Uterus (tissue), 2 donors: ENCODE data around the gene GABRB1.

ENCODE experiments used
- CTCF ChIP-seq, 4 experiments: fragments of 200-600 bp in 2 of 4; fragments of 450-650 bp in 2 of 4; sonication (generic) in 2 of 4; IDR thresholded peaks; one replicate each; pipeline ENCODE4 v1.5.1; 2016 to 2019; ENCODE audit warnings: antibody characterized with exemption in 4 of 4, mild to moderate bottlenecking in 2 of 4, moderate library complexity in 1 of 4
- POLR2A ChIP-seq, 2 donors: fragments of 450-650 bp; IDR thresholded peaks; one replicate each; pipeline ENCODE4 v1.6.1; 2016; ENCODE audit warnings: antibody characterized with exemption in 2 of 2, mild to moderate bottlenecking in 1 of 2, moderate library complexity in 1 of 2

DNA sequence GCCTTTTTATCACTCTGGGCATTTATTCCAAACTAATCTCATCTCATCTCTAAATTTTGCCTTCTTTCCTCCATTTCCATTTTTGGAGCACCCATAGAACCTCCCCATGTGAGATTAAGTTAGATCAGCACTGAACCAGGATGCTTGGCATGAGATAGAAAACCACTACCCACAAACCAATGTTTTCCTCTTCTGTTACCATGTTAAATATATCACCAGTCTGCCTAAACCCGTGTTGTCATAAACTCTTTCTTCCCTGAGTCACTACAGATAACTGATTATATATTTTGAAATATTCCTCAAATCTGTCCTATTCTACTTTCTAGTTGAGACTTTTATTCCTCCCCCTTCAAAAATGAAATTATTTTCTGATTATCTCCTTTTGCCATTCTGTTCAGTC is 37.6 kb downstream of the GABRB1 start:
- TF ChIP-seq CTCF (IDR thresholded peaks at IDR 0.05) (no peak), POLR2A (IDR thresholded peaks at IDR 0.05) (no peak)
